H9 (cell line): ENCODE results near the gene UBA1. TPM values are rescaled to one million over a fixed set of nuclear protein-coding genes. Genes with fewer than 3 reads are reported as not detected.

Source experiments
- DNase-seq: peaks from one replicate; pipeline ENCODE4 v3.0.0-alpha.2; 2017
- H2AFZ ChIP-seq: one replicate; pipeline ENCODE4 v1.6.1; 2013; ENCODE audit warnings: mild to moderate bottlenecking, low read length, control low read depth, moderate library complexity
- H2AK5ac ChIP-seq: 2 replicates; pipeline ENCODE4 v1.6.1; 2013; ENCODE audit warnings: low read length, control low read depth, mixed read lengths; ENCODE audit not compliant: insufficient read length
- H2BK120ac ChIP-seq: one replicate; pipeline ENCODE4 v1.6.1; 2013; ENCODE audit warnings: low read depth, mild to moderate bottlenecking, low read length, control low read depth, inconsistent platforms; ENCODE audit not compliant: poor library complexity, severe bottlenecking
- H2BK12ac ChIP-seq: 2 replicates; pipeline ENCODE4 v1.6.1; 2013; ENCODE audit warnings: low read length, control low read depth, mixed read lengths, low read depth; ENCODE audit not compliant: insufficient read length
- H2BK15ac ChIP-seq: 2 replicates; pipeline ENCODE4 v1.6.1; 2013; ENCODE audit warnings: low read depth, low read length, control low read depth
- H2BK20ac ChIP-seq: one replicate; pipeline ENCODE4 v1.6.1; 2013; ENCODE audit warnings: low read depth, mild to moderate bottlenecking, low read length, control low read depth, inconsistent platforms; ENCODE audit not compliant: poor library complexity, severe bottlenecking
- H2BK5ac ChIP-seq: 2 replicates; pipeline ENCODE4 v1.6.1; 2013; ENCODE audit warnings: low read length, control low read depth, mixed read lengths; ENCODE audit not compliant: insufficient read length
- H3K14ac ChIP-seq: 2 replicates; pipeline ENCODE4 v1.6.1; 2013; ENCODE audit warnings: low read length, control low read depth; ENCODE audit not compliant: insufficient read depth
- H3K18ac ChIP-seq: 2 replicates; pipeline ENCODE4 v1.6.1; 2013; ENCODE audit warnings: low read depth, mild to moderate bottlenecking, mixed read lengths, low read length, control low read depth; ENCODE audit not compliant: insufficient read length
- H3K23ac ChIP-seq: 2 replicates; pipeline ENCODE4 v1.6.1; 2013; ENCODE audit warnings: low read length, control low read depth, mixed read lengths, low read depth; ENCODE audit not compliant: insufficient read length
- H3K23me2 ChIP-seq: 2 replicates; pipeline ENCODE4 v1.6.1; 2013; ENCODE audit warnings: low read depth, mild to moderate bottlenecking, mixed read lengths, low read length, control low read depth; ENCODE audit not compliant: insufficient read length, poor library complexity, severe bottlenecking
- H3K27ac ChIP-seq: 2 replicates; pipeline ENCODE4 v1.5.1; 2013; ENCODE audit warnings: low read length, control low read depth, mixed read lengths, low read depth; ENCODE audit not compliant: insufficient read length
- H3K27me3 ChIP-seq: 2 replicates; pipeline ENCODE4 v1.6.1; 2013; ENCODE audit warnings: low read length, control low read depth, inconsistent platforms; ENCODE audit not compliant: insufficient read depth
- H3K4ac ChIP-seq: 2 replicates; pipeline ENCODE4 v1.6.1; 2013; ENCODE audit warnings: low read depth, mild to moderate bottlenecking, control low read depth, inconsistent platforms, low read length, moderate library complexity
- H3K4me1 ChIP-seq: 2 replicates; pipeline ENCODE4 v1.6.1; 2013; ENCODE audit warnings: low read length, control low read depth, inconsistent platforms; ENCODE audit not compliant: insufficient read depth
- H3K4me2 ChIP-seq: 2 replicates; pipeline ENCODE4 v1.6.1; 2013; ENCODE audit warnings: low read length, control low read depth, mixed read lengths; ENCODE audit not compliant: insufficient read length, insufficient read depth
- H3K56ac ChIP-seq: 2 replicates; pipeline ENCODE4 v1.6.1; 2013; ENCODE audit warnings: low read depth, mild to moderate bottlenecking, mixed read lengths, low read length, control low read depth; ENCODE audit not compliant: insufficient read length
- H3K79me1 ChIP-seq: 2 replicates; pipeline ENCODE4 v1.6.1; 2013; ENCODE audit warnings: low read depth, mild to moderate bottlenecking, moderate library complexity, low read length, control low read depth, inconsistent platforms; ENCODE audit not compliant: insufficient read depth, poor library complexity, severe bottlenecking
- H3K79me2 ChIP-seq: 2 replicates; pipeline ENCODE4 v1.6.1; 2013; ENCODE audit warnings: low read length, control low read depth, inconsistent platforms; ENCODE audit not compliant: insufficient read depth
- H3K9ac ChIP-seq: 2 replicates; pipeline ENCODE4 v1.6.1; 2013; ENCODE audit warnings: low read length, control low read depth, mixed read lengths; ENCODE audit not compliant: insufficient read length; ENCODE audit errors: extremely low read depth
- H3K9me3 ChIP-seq: one replicate; pipeline ENCODE4 v1.6.1; 2013; ENCODE audit warnings: low read depth, low read length, inconsistent platforms; ENCODE audit not compliant: control insufficient read depth
- H3T11ph ChIP-seq: one replicate; pipeline ENCODE4 v1.6.1; 2013; ENCODE audit warnings: mild to moderate bottlenecking, low read length, control low read depth, inconsistent platforms
- H4K20me1 ChIP-seq: one replicate; pipeline ENCODE4 v1.6.1; 2013; ENCODE audit not compliant: control insufficient read depth, insufficient read length, insufficient read depth
- H4K5ac ChIP-seq: 2 replicates; pipeline ENCODE4 v1.6.1; 2013; ENCODE audit warnings: low read depth, mild to moderate bottlenecking, mixed read lengths, low read length, control low read depth; ENCODE audit not compliant: insufficient read length
- H4K8ac ChIP-seq: replicated peaks from 2 replicates; pipeline ENCODE4 v1.6.1; 2013; ENCODE audit warnings: low read length, control low read depth, mixed read lengths, low read depth; ENCODE audit not compliant: insufficient read length
- H4K91ac ChIP-seq: 2 replicates; pipeline ENCODE4 v1.6.1; 2013; ENCODE audit warnings: low read depth, mild to moderate bottlenecking, moderate library complexity, mixed read lengths, low read length, control low read depth; ENCODE audit not compliant: insufficient read length
- H3K27ac Mint-ChIP-seq, 3 experiments: 2 replicates in 2 of 3; 3 replicates in 1 of 3; pipeline ENCODE4 v1.8.0; 2020 to 2021; ENCODE audit warnings: mixed read lengths in 3 of 3, mild to moderate bottlenecking in 1 of 3, moderate library complexity in 1 of 3
- H3K27me3 Mint-ChIP-seq: 2 replicates; pipeline ENCODE4 v1.8.0; 2021; ENCODE audit warnings: low read depth, mild to moderate bottlenecking, moderate library complexity, mixed read lengths
- H3K36me3 Mint-ChIP-seq, 3 experiments: 2 replicates in 2 of 3; 3 replicates in 1 of 3; pipeline ENCODE4 v1.8.0; 2020 to 2021; ENCODE audit warnings: low read depth in 3 of 3, mixed read lengths in 3 of 3; ENCODE audit not compliant: insufficient read depth in 1 of 3
- H3K4me1 Mint-ChIP-seq, 2 experiments: 2 replicates each; pipeline ENCODE4 v1.8.0; 2020; ENCODE audit warnings: mixed read lengths in 2 of 2
- H3K4me3 Mint-ChIP-seq, 2 experiments: 2 replicates in 1 of 2; 3 replicates in 1 of 2; pipeline ENCODE4 v1.8.0; 2020 to 2021; ENCODE audit warnings: mild to moderate bottlenecking in 2 of 2, mixed read lengths in 2 of 2, moderate library complexity in 1 of 2
- H3K9me3 Mint-ChIP-seq, 2 experiments: 2 replicates in 1 of 2; 3 replicates in 1 of 2; pipeline ENCODE4 v1.8.0; 2020; ENCODE audit warnings: mild to moderate bottlenecking in 2 of 2, mixed read lengths in 2 of 2, moderate library complexity in 1 of 2
- CTCF ChIP-seq: fragments of 200-600 bp; sonication (generic); conservative IDR thresholded peaks from 3 replicates; pipeline ENCODE4 v1.8.0; 2021; ENCODE audit warnings: antibody characterized with exemption, mild to moderate bottlenecking
- WGBS: extraction: QIAGEN DNeasy Blood & Tissue Kit; methylation state at CpG from one replicate; pipeline ENCODE4 v1.1.7; 2013; ENCODE audit warnings: missing lambda C conversion rate, low lambda C conversion rate, mixed read lengths; ENCODE audit not compliant: insufficient read length; ENCODE audit errors: extremely low coverage; 5-methylcytosine and 5-hydroxymethylcytosine counted together
- total RNA-seq: library from RNA; stranded (reverse); gene quantifications from 2 replicates; pipeline ENCODE4 v1.2.1, GENCODE V29; 2021

The UBA1 gene
- total RNA-seq, 1 experiment from 2014 or later: 427 TPM

DNA sequence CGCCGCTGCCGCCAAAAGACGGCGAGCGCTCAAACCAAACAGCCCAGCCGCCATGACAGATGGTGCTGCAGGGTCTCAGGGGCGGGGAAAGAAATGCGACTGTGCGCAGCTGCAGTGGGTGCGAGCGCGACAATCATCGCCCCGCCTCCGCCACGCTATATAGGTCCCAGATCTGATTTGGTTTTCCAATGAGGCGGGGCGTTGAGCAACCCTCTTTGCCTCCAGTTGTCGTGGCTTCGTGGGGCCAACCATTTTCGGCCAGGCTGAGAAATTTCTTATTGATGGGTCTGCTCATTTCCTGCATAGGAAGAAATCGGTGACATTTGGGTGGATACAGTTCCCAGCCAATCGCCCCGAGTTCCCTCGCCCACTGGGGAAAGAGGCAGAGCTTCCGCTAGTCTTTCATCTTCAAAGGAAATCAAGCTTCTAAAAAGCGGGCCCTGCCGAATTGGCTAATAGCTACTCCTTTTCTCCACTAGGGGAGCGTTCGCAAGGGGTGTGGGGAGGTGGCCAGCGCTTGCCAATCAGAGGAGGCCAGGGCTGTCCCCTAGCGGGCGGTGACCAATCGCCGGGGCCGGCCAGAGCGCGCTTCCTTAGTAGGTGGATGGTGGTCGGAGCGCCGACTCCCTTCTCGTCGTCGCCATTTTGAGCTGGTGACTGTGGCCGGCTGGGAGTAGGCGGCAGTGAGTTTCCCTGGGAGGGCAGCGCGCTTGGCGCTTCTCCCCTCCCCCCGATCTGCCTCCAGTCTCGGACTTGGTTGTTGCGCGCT lies 48.8 kb upstream of the UBA1 start, which contains the start of the genes NDUFB11 and RBM10:
Gene NDUFB11, minus strand, starts transcription at position 77 of the 769 bp plus-strand sequence. Its CDS starts 23 bp downstream, at position 54.
Gene RBM10, plus strand, starts transcription at position 596 of the 769 bp plus-strand sequence. CDS start 2,261 bp downstream, outside the sequence.
- H3K23me2 ChIP-seq: peaks cover 8% of the 10 kb centered on the region
- peak within 1 kb of the TSS; percentile 98 for H3K14ac ChIP-seq
- no peak within 1 kb of the TSS for H3T11ph ChIP-seq
- no peaks in the 10 kb centered on the region for H4K20me1 ChIP-seq
- H3K4me1 Mint-ChIP-seq: peaks cover 10 to 11% of the 10 kb centered on the region in 2 experiments
- no peak within 1 kb of the TSS for H2AFZ ChIP-seq
- H2AK5ac ChIP-seq: no peak within 1 kb of the TSS
- no peak within 1 kb of the TSS for H3K4ac ChIP-seq
- peak within 1 kb of the TSS; percentile 80 for H3K4me2 ChIP-seq
- H3K9ac ChIP-seq: peak within 1 kb of the TSS; percentile 92
- H3K79me2 ChIP-seq: peaks cover 26% of the 10 kb centered on the region
- peak within 1 kb of the TSS; percentile 75 for H3K18ac ChIP-seq
- H3K56ac ChIP-seq: no peak within 1 kb of the TSS
- no peak within 1 kb of the TSS for H4K91ac ChIP-seq
- H3K27me3 Mint-ChIP-seq: no peaks in the 10 kb centered on the region
- TF ChIP-seq CTCF: peak; percentile 64
- no peak within 1 kb of the TSS for H2BK12ac ChIP-seq
- H3K4me1 ChIP-seq: no peaks in the 10 kb centered on the region; the same call in 1 of the 2 replicates
- H3K36me3 Mint-ChIP-seq: peaks cover 21 to 37% (median 27%) of the 10 kb centered on the region in 3 experiments; a peak in 6 of 7 replicates
- H3K79me1 ChIP-seq: no peaks in the 10 kb centered on the region
- peak; percentile 94 for DNase-seq
- peaks cover 6% of the 10 kb centered on the region for H3K9me3 ChIP-seq
- no peak within 1 kb of the TSS for H4K8ac ChIP-seq
- WGBS: no CpG with 5 or more reads among the region's 54 CpGs
- peak within 1 kb of the TSS; percentile 51 for H3K27ac ChIP-seq
- H3K27me3 ChIP-seq: no peaks in the 10 kb centered on the region
- H2BK15ac ChIP-seq: no peak within 1 kb of the TSS
- no peak within 1 kb of the TSS for H2BK20ac ChIP-seq
- peak within 1 kb of the TSS; percentile 95 to 96 for H3K4me3 Mint-ChIP-seq
- peaks cover 66 to 68% of the 10 kb centered on the region in 2 experiments for H3K9me3 Mint-ChIP-seq
- H3K27ac Mint-ChIP-seq: peak within 1 kb of the TSS; percentile 97 to 99 (median 97)
- H2BK5ac ChIP-seq: peak within 1 kb of the TSS; percentile 58
- no peak within 1 kb of the TSS for H4K5ac ChIP-seq
- no peak within 1 kb of the TSS for H3K23ac ChIP-seq
- no peak within 1 kb of the TSS for H2BK120ac ChIP-seq
